LoVo (cell line): ENCODE data around the gene GPR15LG.

Source experiments
- DNase-seq: peaks from one replicate; pipeline ENCODE4 v3.0.0-alpha.2; 2016; ENCODE audit warnings: low spot score

The GPR15LG gene

DNA sequence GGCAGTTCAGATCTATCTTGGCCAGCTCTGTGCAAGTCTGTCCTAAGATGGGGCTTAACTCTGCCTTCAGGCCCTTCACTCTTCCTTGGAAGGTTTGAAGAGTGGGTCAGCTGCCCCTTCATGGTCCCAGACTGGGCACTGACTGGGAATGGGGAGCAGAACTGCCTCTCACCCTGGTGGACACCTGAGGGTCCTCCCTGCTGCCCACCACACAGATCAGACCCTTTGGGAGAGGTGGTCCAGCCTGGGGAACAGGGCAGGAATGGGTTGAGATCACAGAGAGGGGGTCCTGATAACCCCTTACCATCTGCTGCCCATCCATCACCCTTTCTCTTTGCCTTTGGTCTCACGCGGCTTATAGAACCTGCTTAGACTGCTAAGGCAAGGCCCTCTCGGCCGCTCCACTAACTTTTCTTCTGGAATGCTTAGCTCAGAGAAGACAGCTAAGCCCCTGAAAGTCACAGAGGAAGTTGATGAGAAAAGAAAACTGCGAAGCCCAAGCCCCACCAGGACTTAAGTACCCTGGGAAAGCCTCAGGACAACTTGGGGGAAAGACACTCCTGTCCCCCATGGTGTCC is 20.3 kb downstream of the GPR15LG start:
- DNase-seq = no peak

DNA sequence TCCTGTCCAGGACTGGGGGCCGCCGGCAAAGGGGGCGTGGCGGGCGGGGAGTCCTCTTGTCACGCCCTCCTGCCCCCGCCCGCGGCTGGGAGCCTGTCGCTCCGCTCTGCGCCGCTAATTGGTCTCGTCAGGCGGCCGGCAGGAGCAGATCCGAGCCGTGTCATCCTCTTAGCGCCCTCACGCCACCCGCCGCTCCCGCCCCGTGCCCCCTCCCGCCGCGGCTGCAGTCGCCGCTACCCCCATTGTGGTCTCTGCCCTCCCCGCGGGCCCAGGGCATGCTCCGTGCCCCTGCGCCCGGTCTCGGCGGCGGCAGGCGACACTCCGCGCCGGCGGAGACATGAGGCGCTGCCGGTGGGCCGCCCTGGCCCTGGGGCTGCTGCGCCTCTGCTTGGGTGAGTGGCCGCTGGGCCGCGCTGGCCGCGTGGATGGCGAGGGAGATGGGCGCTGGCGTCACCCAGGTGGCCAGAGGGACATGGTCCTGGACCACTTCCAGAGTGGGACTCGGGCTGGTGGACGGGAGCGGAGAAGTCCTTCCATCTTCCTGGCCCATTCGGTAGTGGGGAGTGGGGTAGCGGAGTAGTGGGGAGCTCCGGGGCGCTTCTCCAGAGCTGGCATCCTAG is 20.9 kb downstream of the GPR15LG start, which contains the start of gene CDHR1:
Gene CDHR1, plus strand, starts transcription at position 114 of the 620 bp plus-strand sequence. Its CDS starts 224 bp downstream, at position 338.
- DNase-seq = no peak

DNA sequence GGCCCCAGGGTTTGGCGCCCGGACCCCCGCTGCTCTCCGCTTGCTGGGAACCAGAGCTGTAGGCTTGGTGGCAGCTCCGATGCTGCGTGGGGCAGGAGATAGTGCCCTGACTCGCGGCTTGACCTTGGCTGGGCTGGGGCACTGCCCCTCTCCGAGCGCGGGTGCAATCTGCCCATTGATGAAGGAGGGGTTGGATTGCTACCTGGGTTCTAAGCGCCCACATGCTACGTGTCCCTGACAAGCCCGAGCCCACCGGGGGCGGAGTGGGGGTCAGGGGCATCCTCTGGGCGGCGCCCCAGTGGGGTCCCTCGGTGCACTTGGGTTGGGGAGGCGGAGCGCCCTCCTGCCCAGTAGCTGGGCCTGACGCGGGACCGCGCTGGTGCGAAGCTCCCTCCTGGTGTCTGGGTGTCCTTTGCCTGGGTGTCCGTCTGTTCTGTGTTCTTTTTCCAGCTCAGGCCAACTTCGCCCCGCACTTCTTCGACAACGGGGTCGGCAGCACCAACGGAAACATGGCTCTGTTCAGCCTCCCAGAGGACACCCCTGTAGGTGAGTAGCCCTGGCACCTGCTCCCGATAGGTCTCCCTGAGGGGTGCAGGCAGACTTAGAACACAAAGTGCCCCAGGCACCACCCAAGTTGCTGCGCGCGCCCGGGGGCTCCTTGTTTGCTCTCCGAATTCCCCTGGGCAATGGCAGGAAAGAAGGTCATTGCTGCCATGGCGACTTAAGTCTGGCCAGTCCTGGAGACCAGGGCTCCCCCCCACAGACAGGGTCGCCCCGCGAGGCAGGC is 21.6 kb downstream of the GPR15LG start:
- no peak for DNase-seq

DNA sequence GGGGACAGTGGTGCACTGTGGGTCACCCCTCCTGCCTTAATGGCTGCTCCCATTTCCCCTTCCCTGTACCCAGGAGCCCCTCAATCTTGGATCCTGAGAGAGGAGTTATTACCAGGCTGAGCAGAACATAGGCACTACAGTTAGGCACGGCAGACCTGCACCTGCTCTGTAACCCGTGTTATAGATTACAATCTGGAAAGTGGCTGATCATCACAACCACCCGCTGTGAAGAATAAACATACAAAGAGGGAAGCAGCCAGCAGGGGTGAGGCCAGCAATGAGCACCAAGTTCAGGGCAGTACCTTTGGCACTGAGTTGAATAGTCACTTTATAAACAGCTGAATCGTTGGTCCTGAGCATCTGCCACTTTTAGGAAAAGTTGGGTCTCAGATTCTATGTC is 22.5 kb downstream of the GPR15LG start:
- DNase-seq = peak; percentile 20

DNA sequence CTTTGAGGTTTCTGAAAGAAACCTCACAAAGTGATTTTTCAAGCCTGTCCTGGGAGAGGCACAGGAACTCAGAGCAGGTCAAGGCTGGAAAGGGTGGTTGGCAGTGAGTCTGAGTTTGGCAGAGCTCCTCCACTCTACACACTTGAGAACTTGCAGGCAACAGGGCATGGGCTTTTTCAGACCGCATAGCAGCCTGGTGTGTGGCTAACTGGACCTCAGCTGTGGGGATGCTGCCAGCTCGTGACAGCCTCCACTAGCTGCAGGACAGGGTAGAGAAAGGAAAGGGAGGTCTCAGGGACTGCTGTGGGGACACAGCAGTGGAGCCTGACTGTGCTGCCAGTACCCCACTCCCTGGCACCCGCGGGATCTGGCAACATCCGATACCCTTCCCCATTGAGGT is 23.3 kb downstream of the GPR15LG start:
- no peak for DNase-seq

DNA sequence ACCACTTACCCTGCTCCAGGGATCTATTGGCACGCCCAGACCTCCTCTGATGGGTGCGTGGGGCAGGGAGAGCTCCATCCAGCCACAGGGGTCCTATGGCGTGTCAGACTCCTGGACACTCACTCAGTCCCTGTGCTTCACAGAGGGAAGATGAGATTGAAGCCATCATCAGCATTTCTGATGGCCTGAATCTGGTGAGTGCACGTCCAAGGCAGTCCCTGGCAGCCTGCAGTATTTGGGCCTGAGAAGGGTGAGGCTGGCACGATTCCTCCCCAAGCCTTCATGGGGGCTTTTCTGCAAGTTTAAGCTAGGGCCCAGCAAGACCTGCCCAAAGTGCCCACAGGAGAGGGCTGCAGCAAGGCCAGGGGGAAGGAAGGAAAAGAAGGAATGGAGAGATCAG is 24.0 kb downstream of the GPR15LG start:
- DNase-seq = no peak

DNA sequence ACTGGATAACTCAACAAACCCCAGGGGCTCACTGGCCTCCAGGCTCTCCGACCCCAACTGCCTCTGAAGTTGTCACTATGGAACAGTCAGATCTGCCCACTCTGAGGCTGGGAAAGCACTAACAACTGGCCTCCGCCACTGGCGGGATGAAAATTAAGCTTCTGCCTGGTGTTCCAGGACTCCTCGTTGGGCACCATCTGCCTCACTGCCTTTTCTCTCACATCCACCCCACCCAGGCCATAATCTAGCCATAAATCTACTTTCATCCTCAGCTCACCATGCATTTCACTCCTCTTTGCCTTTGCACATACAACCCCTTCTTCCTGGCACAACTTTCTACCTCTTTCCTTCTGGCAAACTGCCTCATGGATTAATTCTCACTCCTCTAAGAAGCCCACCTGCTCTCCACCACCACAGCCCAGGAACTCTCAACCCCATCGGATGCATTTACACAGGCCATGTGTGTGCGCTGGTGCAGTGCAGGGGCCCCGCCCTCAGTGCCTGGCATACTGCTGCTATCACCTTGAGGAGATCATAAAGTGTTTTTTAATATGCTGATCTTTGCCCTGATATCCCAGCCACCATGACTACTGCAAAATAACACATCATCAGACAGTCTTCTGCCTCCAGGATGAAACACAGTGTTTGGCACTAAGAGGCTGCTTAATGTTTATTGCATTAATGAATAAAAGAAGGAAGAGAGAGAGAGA is 24.8 kb downstream of the GPR15LG start:
- DNase-seq = no peak

DNA sequence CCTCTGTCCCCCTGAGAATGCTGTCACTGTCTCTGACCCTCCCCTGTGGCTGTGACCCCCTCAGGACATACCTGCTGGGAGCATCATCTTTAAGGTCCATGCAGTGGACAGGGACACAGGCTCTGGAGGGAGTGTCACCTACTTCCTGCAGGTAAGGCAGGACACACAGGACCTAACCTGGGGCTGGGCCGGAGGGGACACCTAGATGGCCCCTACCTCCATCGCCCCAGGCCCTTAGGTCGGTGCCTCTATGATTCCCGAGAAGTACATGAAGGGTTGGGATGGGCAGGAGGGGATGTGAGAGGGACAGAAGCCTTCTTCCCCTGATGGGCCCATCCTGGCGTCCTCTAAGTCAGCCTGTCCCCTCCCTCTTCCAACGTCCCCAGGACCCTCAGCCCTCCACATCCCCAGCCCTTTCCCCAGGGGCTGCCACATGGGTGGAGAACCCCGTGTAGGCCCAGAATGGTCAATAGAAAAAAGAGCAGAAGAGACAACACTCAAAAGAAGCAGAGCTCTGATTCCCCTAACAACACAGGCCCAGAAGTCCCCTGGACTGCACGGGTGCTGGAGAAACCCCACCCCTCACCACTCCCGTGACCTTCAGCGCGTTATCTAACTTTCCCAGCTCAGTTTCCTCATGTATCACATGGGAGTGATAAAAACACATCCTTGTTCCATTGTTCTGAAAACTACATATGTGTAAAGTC is 27.1 kb downstream of the GPR15LG start:
- no peak for DNase-seq

DNA sequence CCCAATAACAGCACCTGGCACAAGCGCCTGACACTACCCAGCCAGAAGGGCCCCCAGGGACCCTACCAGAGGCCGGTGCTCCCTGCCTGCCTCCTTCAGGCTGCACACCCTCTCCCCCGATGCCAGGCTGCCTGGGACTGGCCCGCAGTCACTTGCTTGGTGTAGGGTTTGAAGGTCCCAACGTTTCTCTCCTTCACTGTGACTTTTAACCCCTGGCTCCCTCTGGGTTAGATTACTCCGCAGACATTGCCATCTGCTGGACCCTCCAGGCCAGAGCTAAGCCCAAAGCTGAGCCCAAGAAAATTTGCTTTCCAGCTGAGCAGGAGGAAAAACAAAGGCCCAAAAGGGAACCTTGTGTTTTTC is 27.6 kb downstream of the GPR15LG start:
- DNase-seq = no peak

DNA sequence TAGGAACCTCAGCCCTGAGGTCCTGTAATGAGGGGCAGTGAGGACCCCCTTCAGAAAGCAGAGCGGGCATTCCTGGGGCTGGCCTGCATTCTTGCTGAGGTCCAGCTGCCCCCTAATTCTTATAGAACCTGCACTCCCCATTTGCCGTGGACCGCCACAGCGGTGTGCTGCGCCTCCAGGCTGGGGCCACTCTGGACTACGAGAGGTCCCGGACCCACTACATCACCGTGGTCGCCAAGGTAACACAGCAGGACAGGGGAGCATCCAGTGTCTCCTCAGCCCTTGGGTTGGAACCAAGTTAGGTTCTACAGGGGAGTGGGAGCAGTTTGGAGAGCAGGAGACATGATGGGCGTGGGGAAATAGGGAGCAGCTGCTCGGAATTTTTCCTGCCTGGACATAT is 28.1 kb downstream of the GPR15LG start:
- DNase-seq = no peak

DNA sequence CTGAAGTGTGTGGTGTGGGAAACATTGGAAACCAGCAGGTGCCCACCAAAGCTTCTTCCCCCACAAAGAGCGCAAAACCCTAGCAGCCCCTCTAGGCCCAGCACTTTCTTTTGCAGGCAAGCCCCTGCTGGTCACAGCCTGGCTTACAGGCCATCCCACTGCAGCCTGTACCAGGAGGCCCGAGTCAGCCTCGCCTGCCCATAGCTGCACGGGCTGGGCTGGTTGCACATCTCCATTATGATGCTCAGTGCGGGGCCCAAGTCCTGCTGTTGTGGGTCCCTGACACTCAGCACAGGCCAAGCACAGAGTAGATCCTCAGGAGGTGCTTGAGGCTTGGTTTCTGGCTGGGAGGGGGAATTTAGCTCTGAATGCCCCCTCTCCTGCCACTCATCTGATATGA is 28.7 kb downstream of the GPR15LG start:
- no peak for DNase-seq

DNA sequence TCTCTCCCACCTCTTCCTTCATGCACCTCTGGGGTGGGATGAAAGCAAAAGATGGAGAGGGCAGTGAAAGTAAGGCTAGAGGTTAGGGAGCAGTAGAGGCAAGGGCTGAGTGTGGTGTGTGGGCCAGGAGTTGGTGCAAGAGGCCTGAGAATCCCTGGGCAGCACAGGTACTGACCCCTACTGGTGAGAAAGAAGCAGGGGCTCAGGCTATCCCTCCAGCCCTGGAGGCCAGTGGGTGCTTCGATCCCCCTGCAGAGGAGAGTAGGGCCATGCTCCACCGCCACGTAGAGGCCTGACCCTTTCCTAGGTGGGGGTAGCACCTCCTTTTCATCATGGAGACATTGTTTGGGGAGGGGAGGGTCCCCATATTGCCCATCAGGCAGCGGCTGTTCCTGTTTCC is 30.5 kb downstream of the GPR15LG start:
- DNase-seq = no peak

DNA sequence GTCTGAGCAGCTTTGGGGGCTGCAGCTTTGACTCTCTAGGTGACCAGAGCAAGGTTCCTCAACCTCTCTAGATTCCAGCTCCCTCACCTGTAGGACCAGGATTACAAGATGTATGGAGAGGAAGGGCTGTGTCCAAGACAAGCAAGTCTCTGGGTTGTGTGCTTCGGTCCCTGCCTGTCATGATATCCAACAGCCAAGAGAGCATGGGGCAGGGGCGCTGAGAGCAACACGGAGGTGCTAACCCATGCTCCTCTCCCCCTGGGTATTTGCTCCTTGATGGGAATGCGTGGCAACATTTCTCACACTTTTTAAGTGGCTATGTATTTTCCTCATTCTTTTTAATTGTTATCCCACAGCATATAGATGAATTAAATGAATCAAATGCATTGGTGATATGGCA is 31.0 kb downstream of the GPR15LG start:
- DNase-seq = no peak

DNA sequence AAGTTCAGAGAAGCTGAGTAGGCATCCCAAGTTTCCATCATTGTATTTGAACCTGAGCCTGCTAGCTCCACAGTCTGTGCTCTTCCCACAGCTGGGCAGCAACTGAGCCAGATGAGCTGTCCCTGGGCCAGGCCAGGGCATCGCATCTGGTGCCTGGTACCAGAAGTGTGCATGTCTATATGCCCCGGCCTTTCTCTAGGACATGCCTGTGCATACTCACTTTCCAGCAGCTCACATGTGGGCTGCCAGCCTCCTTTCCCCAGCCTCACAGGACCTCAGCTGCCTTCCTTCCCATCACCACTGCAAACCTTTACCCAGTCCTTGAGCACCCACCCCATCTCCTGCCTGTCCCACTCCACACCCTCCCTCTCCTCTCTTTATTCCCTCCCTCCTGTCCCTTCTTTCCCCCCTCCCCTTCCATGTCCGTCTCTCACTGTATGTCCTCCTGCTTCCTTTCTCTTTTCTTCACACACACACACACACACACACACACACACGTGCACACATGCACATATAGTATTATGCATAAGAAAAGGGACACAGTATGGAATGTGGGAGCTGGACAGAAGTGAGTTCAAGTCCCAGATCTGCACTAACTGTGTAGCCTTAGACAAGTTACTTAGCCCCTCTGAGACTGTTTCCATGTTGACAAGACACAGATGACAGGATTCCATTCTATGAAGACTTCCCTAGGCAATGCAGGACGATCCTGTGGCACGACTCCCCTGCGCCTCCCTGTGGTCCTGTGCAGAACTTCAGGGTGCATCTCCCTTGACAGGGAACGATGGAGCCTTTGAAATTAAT is 31.6 kb downstream of the GPR15LG start:
- peak; percentile 42 for DNase-seq

DNA sequence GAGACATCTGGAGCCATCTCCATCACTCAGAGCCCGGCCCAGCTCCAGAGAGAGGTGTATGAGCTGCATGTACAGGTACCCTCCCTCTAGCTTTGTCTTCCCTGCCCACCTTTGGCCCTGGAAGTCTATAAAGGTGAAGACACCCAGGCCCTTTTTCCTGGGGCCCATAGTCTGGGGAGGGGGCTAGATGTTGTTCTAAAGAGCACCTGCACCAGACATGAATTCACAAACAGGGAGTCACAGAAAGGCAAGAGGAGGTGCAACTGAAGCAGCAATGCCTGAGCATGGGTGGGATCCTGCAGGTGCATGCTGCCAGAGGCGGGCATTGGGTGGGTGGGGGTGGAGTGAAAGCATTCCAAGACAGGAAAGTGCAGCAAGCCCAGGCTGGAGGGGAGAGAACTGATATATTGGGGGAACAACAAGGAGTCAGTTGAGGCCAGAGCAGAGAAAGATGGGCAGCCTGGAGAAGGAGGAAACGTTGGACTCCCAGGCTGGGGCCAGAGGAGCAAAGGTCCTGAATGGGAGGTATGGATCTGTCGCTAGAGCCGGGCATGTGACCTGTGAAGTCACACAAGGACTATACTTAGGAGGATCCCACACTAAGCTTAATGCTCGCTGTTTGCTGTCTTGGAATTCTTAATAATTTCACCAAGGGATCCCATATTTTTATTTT is 32.4 kb downstream of the GPR15LG start:
- no peak for DNase-seq

DNA sequence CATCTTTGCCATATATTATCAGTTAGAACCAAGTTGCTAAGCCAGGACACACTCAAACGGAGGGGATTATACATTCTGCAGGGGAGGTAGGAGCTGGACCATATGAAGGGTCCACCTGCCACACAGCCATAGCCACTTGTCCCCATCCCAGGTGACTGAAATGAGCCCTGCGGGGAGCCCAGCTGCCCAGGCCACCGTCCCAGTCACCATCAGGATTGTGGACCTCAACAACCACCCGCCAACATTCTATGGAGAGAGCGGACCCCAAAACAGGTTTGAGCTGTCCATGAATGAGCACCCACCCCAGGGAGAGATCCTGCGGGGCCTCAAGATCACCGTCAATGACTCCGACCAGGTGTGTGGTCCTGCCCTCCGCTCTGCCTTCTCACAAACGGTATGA is 34.4 kb downstream of the GPR15LG start:
- DNase-seq = no peak

DNA sequence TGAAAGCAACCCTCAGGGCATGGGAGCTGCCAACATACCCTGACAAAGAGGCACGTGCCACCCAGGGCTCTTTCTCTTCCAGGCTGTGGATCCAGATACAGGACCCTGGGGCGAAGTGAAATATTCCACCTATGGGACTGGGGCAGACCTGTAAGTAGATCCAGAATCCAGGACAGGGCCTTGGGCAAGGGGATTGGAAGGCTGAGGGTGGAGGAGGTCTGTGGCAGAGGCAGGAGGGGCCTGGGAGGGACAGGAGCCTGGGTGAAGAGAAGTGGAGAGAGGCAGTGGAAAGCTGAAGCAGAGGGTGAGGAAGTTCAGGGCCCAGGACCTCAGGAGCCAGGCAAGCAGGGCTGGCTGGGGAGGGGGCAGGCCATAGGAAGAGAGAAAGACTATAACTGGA is 38.0 kb downstream of the GPR15LG start:
- DNase-seq = no peak

DNA sequence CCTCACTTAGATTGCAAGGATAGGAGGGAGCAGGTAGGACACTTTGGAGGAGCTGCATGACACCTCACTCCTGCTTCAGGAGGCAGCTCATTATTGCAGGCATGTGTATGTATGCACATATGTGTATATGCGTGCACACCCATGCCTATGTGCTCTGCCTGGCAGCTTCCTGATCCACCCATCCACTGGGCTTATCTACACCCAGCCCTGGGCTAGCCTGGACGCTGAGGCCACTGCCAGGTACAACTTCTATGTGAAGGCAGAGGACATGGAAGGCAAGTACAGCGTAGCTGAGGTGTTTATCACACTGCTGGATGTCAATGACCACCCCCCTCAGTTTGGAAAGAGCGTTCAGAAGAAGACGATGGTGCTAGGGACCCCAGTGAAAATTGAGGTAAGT is 38.4 kb downstream of the GPR15LG start:
- no peak for DNase-seq

DNA sequence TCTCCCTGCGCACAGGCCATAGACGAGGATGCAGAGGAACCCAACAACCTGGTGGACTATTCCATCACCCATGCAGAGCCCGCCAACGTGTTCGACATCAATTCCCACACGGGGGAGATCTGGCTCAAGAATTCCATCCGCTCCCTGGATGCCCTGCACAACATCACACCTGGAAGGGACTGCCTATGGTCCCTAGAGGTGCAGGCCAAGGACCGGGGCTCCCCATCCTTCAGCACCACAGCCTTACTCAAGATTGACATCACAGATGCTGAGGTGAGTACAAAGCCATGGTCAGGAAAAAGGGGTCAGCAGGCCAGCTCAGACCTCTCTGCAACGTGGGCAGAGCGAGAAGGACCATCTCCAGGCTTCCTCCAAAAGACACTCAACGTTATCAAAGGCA is 39.5 kb downstream of the GPR15LG start:
- DNase-seq = no peak

DNA sequence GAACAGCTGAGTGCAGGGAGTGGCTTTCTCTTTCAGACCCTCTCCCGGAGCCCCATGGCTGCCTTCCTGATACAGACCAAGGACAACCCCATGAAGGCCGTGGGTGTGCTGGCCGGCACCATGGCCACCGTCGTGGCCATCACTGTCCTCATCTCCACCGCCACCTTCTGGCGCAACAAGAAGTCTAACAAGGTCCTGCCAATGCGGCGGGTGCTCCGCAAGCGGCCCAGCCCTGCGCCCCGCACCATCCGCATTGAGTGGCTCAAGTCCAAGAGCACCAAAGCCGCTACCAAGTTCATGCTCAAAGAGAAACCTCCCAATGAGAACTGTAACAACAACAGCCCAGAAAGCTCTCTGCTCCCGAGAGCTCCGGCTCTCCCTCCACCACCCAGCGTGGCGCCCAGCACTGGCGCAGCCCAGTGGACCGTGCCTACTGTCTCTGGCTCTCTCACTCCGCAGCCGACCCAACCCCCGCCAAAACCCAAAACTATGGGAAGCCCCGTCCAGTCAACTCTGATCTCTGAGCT is 40.5 kb downstream of the GPR15LG start:
- no peak for DNase-seq
